RWPE2 (cell line): ENCODE results near the gene HECTD4.

Experiments
- ATAC-seq: fragments of 200-7000 bp; cut with Tn5 transposase; 3 replicates; pipeline ENCODE4 v1.9.1; 2021; ENCODE audit warnings: low read depth
- DNase-seq: peaks from one replicate; pipeline ENCODE4 v3.0.0-alpha.2; 2020; ENCODE audit warnings: low spot score
- H3K27ac ChIP-seq: fragments of 450-650 bp; 2 replicates; pipeline ENCODE4 v1.5.1; 2017; ENCODE audit warnings: mild to moderate bottlenecking; ENCODE audit not compliant: poor library complexity, severe bottlenecking
- H3K27me3 ChIP-seq: fragments of 250-450 bp; sonication (Bioruptor Pico); 2 replicates; pipeline ENCODE4 v1.5.1; 2021; ENCODE audit warnings: mild to moderate bottlenecking, moderate library complexity; ENCODE audit not compliant: insufficient read depth, poor library complexity, severe bottlenecking
- H3K36me3 ChIP-seq: fragments of 250-450 bp; sonication (Bioruptor Pico); 2 replicates; pipeline ENCODE4 v1.5.1; 2020; ENCODE audit warnings: low read depth, mild to moderate bottlenecking, moderate library complexity
- H3K4me1 ChIP-seq: fragments of 250-450 bp; sonication (Bioruptor Pico); 2 replicates; pipeline ENCODE4 v1.5.1; 2021; ENCODE audit warnings: mild to moderate bottlenecking, moderate library complexity; ENCODE audit not compliant: insufficient read depth, poor library complexity, severe bottlenecking
- H3K4me3 ChIP-seq: fragments of 250-450 bp; sonication (Bioruptor Pico); 2 replicates; pipeline ENCODE4 v1.5.1; 2021; ENCODE audit warnings: mild to moderate bottlenecking, moderate library complexity; ENCODE audit not compliant: severe bottlenecking
- H3K9me3 ChIP-seq: fragments of 250-450 bp; sonication (Bioruptor Pico); 2 replicates; pipeline ENCODE4 v1.5.1; 2021; ENCODE audit warnings: mild to moderate bottlenecking, moderate library complexity; ENCODE audit not compliant: severe bottlenecking
- CTCF ChIP-seq: fragments of 450-650 bp; IDR thresholded peaks from one replicate; pipeline ENCODE4 v1.5.1; 2017; ENCODE audit warnings: mild to moderate bottlenecking, moderate library complexity; ENCODE audit not compliant: poor library complexity, severe bottlenecking

Gene HECTD4

DNA sequence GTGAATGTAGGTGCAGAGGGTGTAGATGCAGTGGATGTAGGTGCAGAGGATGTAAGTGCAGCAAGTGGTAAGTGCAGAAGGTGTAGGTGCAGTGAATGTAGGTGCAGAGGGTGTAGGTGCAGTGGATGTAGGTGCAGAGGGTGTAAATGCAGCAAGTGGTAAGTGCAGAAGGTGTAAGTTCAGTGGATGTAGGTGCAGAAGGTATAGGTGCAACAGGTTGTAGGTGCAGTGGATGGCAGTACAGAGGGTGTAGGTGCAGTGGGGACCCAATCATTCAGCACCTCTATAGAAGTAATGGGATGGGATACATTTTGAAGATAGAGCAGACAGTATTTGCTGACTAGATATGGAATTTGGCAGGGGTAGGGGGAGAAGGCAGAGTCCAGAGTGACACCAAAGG lies 85.0 kb downstream of the HECTD4 start:
- ATAC-seq (no peak), DNase-seq (no peak)
- Histone ChIP-seq H3K27me3 (no peaks in the 10 kb centered on the region), H3K36me3 (peaks cover 4% of the 10 kb centered on the region; the same call in 1 of the 2 replicates), H3K9me3 (no peaks in the 10 kb centered on the region), H3K4me1 (no peaks in the 10 kb centered on the region), H3K27ac (no peak overlapping the region), H3K4me3 (no peak overlapping the region)
- no peak for TF ChIP-seq CTCF

- Histone ChIP-seq H3K4me1 (no peaks in the 10 kb centered on the region), H3K4me3 (no peak overlapping the region), H3K27me3 (no peaks in the 10 kb centered on the region), H3K9me3 (no peaks in the 10 kb centered on the region), H3K27ac (no peak overlapping the region), H3K36me3 (peaks cover 4% of the 10 kb centered on the region; the same call in 1 of the 2 replicates)
- DNase-seq (no peak), ATAC-seq (no peak)
- no peak for TF ChIP-seq CTCF
Measured at GRCh38 chr12:112296183-112296582, 86.0 kb downstream of the HECTD4 start.

DNA sequence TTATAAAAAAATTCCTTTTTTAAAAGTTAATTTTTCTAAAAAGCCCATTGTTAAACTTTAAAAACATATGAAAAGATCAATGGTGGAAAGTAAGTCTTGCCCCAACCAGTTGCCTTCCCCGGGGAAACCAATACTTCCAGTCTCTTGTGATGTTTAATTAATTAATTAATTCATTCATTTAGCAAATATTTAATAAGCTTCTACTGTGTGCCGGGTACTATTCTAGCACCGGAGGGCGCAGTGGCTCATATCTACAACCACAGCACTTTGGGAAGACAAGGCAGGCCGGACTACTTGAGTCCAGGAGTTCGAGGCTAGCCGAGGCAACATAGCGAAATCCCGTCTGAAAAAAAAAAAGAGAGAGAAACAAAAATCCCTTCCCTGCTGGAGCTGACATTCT lies 87.4 kb downstream of the HECTD4 start:
- ATAC-seq (no peak), DNase-seq (no peak)
- Histone ChIP-seq H3K4me1 (no peaks in the 10 kb centered on the region), H3K27ac (no peak overlapping the region), H3K36me3 (peaks cover 4% of the 10 kb centered on the region; the same call in 1 of the 2 replicates), H3K9me3 (no peaks in the 10 kb centered on the region), H3K4me3 (no peak overlapping the region), H3K27me3 (no peaks in the 10 kb centered on the region)
- TF ChIP-seq CTCF, result no peak

GRCh38 chr12:112288638-112289037 lies 93.6 kb downstream of the HECTD4 start:
- H3K27me3 ChIP-seq, result no peaks in the 10 kb centered on the region
- no peaks in the 10 kb centered on the region for H3K36me3 ChIP-seq
- H3K9me3 ChIP-seq, result no peaks in the 10 kb centered on the region
- ATAC-seq, result no peak
- H3K27ac ChIP-seq, result no peak overlapping the region
- peaks cover under 1% of the 10 kb centered on the region for H3K4me1 ChIP-seq
- no peak for DNase-seq
- no peak overlapping the region for H3K4me3 ChIP-seq
- TF ChIP-seq CTCF, result no peak

GRCh38 chr12:112285600-112286401 lies 96.4 kb downstream of the HECTD4 start:
- Histone ChIP-seq H3K27ac (no peak overlapping the region), H3K4me1 (peaks cover 4% of the 10 kb centered on the region), H3K4me3 (no peak overlapping the region), H3K36me3 (no peaks in the 10 kb centered on the region), H3K27me3 (no peaks in the 10 kb centered on the region), H3K9me3 (no peaks in the 10 kb centered on the region)
- TF ChIP-seq CTCF, result no peak
- DNase-seq, result no peak
- no peak for ATAC-seq
